Fibroblast of mammary gland (primary cell): ENCODE results near the gene MINAR1.

Experiments used
- DNase-seq: peaks from one replicate; pipeline ENCODE4 v3.0.0-alpha.2; 2010; ENCODE audit warnings: low read depth
- H3K4me3 ChIP-seq: 2 replicates; pipeline ENCODE4 v1.5.1; 2011; ENCODE audit warnings: low read depth, mild to moderate bottlenecking, low read length, moderate library complexity; ENCODE audit not compliant: control insufficient read depth
- TF ChIP-seq, protein P1 (sequence below): conservative IDR thresholded peaks from 2 replicates; pipeline ENCODE4 v1.5.1; 2011; ENCODE audit warnings: low read depth, low read length, inconsistent platforms; ENCODE audit not compliant: control insufficient read depth, insufficient read depth

MINAR1 gene

DNA sequence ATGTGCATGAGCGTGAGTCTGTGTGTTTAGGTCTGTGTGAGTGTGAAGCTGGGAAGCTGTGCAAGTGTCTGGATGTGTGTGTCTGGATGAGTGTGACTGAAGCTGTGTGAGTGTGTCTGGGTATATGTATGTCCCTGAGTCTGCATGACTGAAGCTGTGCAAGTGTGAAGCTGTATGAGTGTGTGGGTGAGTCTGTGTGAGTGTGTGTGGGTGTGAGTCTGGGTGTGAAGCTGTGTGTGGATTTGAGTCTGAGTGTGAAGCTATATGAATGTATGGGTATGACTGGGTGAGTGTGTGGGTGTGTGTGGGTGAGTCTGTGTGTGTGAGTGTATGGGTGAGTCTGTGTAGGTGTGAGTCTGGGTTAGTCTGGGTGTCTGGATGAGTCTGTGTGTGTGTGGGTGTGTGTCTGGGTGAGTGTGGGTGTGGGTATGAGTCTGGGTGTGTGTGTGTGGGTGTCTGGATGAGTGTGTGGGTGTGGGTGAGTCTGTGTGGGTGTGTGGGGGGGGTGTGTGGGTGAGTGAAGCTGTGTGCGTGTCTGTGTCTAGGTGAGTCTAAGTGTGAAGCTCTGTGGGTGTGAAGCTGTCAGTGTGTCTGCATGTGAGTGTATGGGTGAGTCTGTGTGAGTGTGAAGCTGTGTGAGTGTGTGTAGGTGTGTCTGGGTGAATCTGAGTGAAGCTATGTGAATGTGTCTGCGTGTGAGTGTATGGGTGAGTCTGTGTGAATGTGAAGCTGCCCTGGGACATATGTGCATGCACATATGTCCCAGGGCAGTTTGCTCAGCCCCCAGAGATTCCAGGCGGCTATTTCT, 20.3 kb downstream of the MINAR1 start:
- peak; percentile 4 for DNase-seq
- TF ChIP-seq, protein P1, sequence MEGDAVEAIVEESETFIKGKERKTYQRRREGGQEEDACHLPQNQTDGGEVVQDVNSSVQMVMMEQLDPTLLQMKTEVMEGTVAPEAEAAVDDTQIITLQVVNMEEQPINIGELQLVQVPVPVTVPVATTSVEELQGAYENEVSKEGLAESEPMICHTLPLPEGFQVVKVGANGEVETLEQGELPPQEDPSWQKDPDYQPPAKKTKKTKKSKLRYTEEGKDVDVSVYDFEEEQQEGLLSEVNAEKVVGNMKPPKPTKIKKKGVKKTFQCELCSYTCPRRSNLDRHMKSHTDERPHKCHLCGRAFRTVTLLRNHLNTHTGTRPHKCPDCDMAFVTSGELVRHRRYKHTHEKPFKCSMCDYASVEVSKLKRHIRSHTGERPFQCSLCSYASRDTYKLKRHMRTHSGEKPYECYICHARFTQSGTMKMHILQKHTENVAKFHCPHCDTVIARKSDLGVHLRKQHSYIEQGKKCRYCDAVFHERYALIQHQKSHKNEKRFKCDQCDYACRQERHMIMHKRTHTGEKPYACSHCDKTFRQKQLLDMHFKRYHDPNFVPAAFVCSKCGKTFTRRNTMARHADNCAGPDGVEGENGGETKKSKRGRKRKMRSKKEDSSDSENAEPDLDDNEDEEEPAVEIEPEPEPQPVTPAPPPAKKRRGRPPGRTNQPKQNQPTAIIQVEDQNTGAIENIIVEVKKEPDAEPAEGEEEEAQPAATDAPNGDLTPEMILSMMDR, result no peak
- no peak overlapping the region for H3K4me3 ChIP-seq

- DNase-seq, result no peak
- no peak overlapping the region for H3K4me3 ChIP-seq
- TF ChIP-seq, protein P1, result no peak
Measured at GRCh38 chr15:79453446-79453845, 21.3 kb downstream of the MINAR1 start.

- no peak for DNase-seq
- H3K4me3 ChIP-seq, result no peak overlapping the region
- TF ChIP-seq, protein P1, result no peak
Measured at GRCh38 chr15:79454063-79454462, 21.9 kb downstream of the MINAR1 start.

DNA sequence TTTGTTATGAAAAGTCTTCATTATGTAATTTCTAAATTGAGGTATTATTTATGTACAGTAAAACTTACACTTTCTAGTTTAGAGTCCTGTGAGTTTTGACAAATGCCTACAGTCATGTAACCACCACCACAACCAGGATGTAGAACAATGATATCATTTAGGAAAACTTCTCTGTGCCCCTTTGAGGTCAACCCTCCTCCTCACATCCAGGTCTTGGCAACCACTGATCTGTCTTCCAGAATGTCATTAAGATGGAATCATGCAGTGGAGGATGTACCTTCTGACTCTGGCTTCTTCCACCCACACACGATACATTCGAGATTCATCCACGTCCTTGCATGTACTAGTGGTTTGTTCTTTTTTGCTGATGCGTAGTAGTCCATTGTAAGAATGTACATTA, 23.2 kb downstream of the MINAR1 start:
- no peak overlapping the region for H3K4me3 ChIP-seq
- TF ChIP-seq, protein P1, result no peak
- DNase-seq, result peak; percentile 43

DNA sequence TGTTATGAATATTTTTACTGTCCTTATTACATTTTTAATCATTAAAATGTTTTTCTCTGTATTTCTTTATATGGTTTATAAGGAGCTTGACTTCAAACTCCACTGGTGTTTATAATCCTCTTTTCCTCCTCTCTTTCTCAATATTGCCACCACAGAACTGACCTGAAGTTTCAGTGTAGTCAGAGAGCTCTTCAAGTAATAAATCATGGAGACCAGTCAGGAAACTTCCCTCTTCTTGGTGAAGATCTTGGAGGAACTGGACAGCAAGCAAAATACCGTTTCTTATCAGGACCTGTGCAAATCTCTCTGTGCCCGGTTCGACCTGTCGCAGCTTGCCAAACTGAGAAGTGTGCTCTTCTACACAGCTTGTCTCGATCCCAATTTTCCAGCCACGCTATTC, 23.8 kb downstream of the MINAR1 start:
- TF ChIP-seq, protein P1, result no peak
- H3K4me3 ChIP-seq, result no peak overlapping the region

DNA sequence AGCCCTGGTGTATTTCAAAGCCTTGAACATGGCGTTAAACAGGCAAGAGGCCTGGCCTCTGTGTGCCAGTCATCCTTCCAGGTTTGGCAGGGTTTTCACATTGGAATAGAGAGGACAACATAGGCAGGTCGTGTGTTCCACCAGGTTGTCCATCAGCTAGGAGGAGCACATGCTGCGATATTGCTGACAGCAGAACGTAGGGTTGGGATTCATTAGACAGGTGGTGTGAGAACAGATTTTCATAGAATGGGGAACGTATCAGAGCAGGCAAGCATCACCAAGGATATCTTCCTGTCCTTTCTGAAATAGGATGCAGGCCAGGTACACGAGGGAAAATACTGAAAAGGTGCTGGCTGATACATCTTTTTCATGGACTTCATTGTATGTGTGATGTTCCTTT, 26.4 kb downstream of the MINAR1 start:
- no peak for DNase-seq
- no peak overlapping the region for H3K4me3 ChIP-seq
- TF ChIP-seq, protein P1, result no peak

More for the DNA sequence above, 23.8 kb downstream of the MINAR1 start:
- no peak for DNase-seq
